HepG2 (cell line): ENCODE results near the gene S100A6. TPM values are rescaled to one million over a fixed set of nuclear protein-coding genes. Genes with fewer than 3 reads are reported as not detected.

Experiments used
- CHCHD3 ChIP-seq: sonication (generic); formaldehyde crosslinking; IDR thresholded peaks from 2 replicates; pipeline ENCODE4 v1.8.0; 2022; ENCODE audit warnings: mild to moderate bottlenecking, missing genetic modification reagents, moderate library complexity
- ELK4 ChIP-seq: sonication (generic); formaldehyde crosslinking; IDR thresholded peaks from 2 replicates; pipeline ENCODE4 v1.9.0; 2021; ENCODE audit warnings: missing genetic modification reagents, borderline replicate concordance
- FOSL2 ChIP-seq: sonication (generic); formaldehyde crosslinking; IDR thresholded peaks from 2 replicates; pipeline ENCODE4 v1.4.0; 2020; ENCODE audit warnings: missing genetic modification reagents
- HNRNPL ChIP-seq: fragments of 200-400 bp; formaldehyde crosslinking; IDR thresholded peaks from 2 replicates; pipeline ENCODE4 v1.6.1; 2017; ENCODE audit warnings: mild to moderate bottlenecking, low read depth, low read length
- HOXD1 ChIP-seq: sonication (generic); formaldehyde crosslinking; IDR thresholded peaks from 2 replicates; pipeline ENCODE4 v1.5.0; 2020; ENCODE audit warnings: missing genetic modification reagents
- KDM5A ChIP-seq: fragments of 200-600 bp; sonication (generic); IDR thresholded peaks from 2 replicates; pipeline ENCODE4 v1.7.0; 2018; ENCODE audit warnings: antibody characterized with exemption, mild to moderate bottlenecking, low read length, borderline replicate concordance
- KLF6 ChIP-seq: IDR thresholded peaks from 2 replicates; pipeline ENCODE4 v1.8.0; 2016; ENCODE audit warnings: missing biosample characterization, missing genetic modification reagents
- MNT ChIP-seq: fragments of 450-650 bp; IDR thresholded peaks from 2 replicates; pipeline ENCODE4 v1.6.1; 2016
- NRL ChIP-seq: sonication (generic); formaldehyde crosslinking; IDR thresholded peaks from 2 replicates; pipeline ENCODE4 v1.5.0; 2020; ENCODE audit warnings: missing genetic modification reagents, mild to moderate bottlenecking, moderate library complexity, borderline replicate concordance
- TAF1 ChIP-seq: sonication (generic); formaldehyde crosslinking; IDR thresholded peaks from 2 replicates; pipeline ENCODE4 v1.4.0; 2020; ENCODE audit warnings: missing genetic modification reagents
- ZNF101 ChIP-seq: sonication (generic); formaldehyde crosslinking; IDR thresholded peaks from 2 replicates; pipeline ENCODE4 v1.4.0; 2020; ENCODE audit warnings: mild to moderate bottlenecking, low read depth, missing genetic modification reagents, borderline replicate concordance
- ZNF251 ChIP-seq: sonication (generic); formaldehyde crosslinking; IDR thresholded peaks from 2 replicates; pipeline ENCODE4 v1.9.0; 2021; ENCODE audit warnings: mild to moderate bottlenecking, missing genetic modification reagents
- ZNF30 ChIP-seq: sonication (generic); formaldehyde crosslinking; IDR thresholded peaks from 2 replicates; pipeline ENCODE4 v1.5.0; 2020; ENCODE audit warnings: mild to moderate bottlenecking, missing genetic modification reagents
- ZNF431 ChIP-seq: sonication (generic); formaldehyde crosslinking; IDR thresholded peaks from 2 replicates; pipeline ENCODE4 v1.9.0; 2022; ENCODE audit warnings: missing genetic modification reagents, low read depth, mild to moderate bottlenecking, borderline replicate concordance
- ZNF44 ChIP-seq: sonication (generic); formaldehyde crosslinking; IDR thresholded peaks from 2 replicates; pipeline ENCODE4 v1.5.1; 2020; ENCODE audit warnings: mild to moderate bottlenecking, missing genetic modification reagents
- ZNF441 ChIP-seq: sonication (generic); formaldehyde crosslinking; IDR thresholded peaks from 2 replicates; pipeline ENCODE4 v1.7.0; 2021; ENCODE audit warnings: missing genetic modification reagents, borderline replicate concordance
- ZNF550 ChIP-seq: sonication (generic); formaldehyde crosslinking; IDR thresholded peaks from 2 replicates; pipeline ENCODE4 v1.4.0; 2020; ENCODE audit warnings: mild to moderate bottlenecking, missing genetic modification reagents, borderline replicate concordance
- ZNF644 ChIP-seq: IDR thresholded peaks from 2 replicates; pipeline ENCODE4 v1.6.1; 2016; ENCODE audit warnings: low read depth
- ZNF7 ChIP-seq: IDR thresholded peaks from 2 replicates; pipeline ENCODE4 v1.6.1; 2016; ENCODE audit warnings: missing biosample characterization, missing genetic modification reagents
- ZNF850 ChIP-seq: sonication (generic); formaldehyde crosslinking; conservative IDR thresholded peaks from 2 replicates; pipeline ENCODE4 v1.9.0; 2021; ENCODE audit warnings: mild to moderate bottlenecking, missing genetic modification reagents
- polyA plus RNA-seq, 8 experiments: library from polyadenylated mRNA; depleted of rRNA in 3 of 8; stranded (reverse) in 7 of 8; unstranded in 1 of 8; fragments of >200 nt; fragmentation: Illumina TruSeq in 4 of 8; extraction: Trizol in 4 of 8; gene quantifications; 2 replicates each; pipeline versions ENCODE4 v1.2.1 to v1.2.3, GENCODE V29; 2011 to 2016; ENCODE audit warnings: low read depth in 4 of 8, missing spikeins in 1 of 8, mixed read lengths in 1 of 8; ENCODE audit not compliant: insufficient read depth in 1 of 8
- total RNA-seq, 5 experiments: library from RNA; depleted of rRNA; stranded (reverse); fragments of >200 nt; fragmentation: Illumina TruSeq; extraction: Trizol; gene quantifications; 2 replicates each; pipeline ENCODE4 v1.2.3, GENCODE V29; 2016; ENCODE audit warnings: low read depth in 1 of 5
- TF ChIP-seq, protein P1 (sequence below): sonication (generic); formaldehyde crosslinking; conservative IDR thresholded peaks from 2 replicates; pipeline ENCODE4 v1.8.1; 2023; ENCODE audit warnings: missing genetic modification reagents
- TF ChIP-seq, protein P2 (sequence below): sonication (generic); formaldehyde crosslinking; IDR thresholded peaks from 2 replicates; pipeline ENCODE4 v1.8.1; 2023; ENCODE audit warnings: mild to moderate bottlenecking, inconsistent platforms, moderate library complexity, missing genetic modification reagents, borderline replicate concordance
- TF ChIP-seq, protein P3 (sequence below): IDR thresholded peaks from 2 replicates; pipeline ENCODE4 v1.6.1; 2016; ENCODE audit warnings: missing compliant biosample characterization, missing genetic modification reagents, borderline replicate concordance

S100A6 gene
- total and polyA plus RNA-seq, 2 of the 13 experiments (the other 11 are each of a cell fraction or from before 2014, with no cell fraction given): 72.9 to 85.0 TPM

- TF ChIP-seq, protein P1, sequence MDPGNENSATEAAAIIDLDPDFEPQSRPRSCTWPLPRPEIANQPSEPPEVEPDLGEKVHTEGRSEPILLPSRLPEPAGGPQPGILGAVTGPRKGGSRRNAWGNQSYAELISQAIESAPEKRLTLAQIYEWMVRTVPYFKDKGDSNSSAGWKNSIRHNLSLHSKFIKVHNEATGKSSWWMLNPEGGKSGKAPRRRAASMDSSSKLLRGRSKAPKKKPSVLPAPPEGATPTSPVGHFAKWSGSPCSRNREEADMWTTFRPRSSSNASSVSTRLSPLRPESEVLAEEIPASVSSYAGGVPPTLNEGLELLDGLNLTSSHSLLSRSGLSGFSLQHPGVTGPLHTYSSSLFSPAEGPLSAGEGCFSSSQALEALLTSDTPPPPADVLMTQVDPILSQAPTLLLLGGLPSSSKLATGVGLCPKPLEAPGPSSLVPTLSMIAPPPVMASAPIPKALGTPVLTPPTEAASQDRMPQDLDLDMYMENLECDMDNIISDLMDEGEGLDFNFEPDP (CRISPR knock-in tag): no peak
- TF ChIP-seq CHCHD3 (CRISPR knock-in tag): no peak
- TF ChIP-seq, protein P2, sequence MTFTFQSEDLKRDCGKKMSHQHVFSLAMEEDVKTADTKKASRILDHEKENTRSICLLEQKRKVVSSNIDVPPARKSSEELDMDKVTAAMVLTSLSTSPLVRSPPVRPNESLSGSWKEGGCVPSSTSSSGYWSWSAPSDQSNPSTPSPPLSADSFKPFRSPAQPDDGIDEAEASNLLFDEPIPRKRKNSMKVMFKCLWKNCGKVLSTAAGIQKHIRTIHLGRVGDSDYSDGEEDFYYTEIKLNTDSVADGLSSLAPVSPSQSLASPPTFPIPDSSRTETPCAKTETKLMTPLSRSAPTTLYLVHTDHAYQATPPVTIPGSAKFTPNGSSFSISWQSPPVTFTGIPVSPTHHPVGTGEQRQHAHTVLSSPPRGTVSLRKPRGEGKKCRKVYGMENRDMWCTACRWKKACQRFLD (CRISPR knock-in tag): no peak
- TF ChIP-seq HNRNPL: 0 out of 2 replicates have a peak, but pooled peaks have one; percentile 62
- no peak for TF ChIP-seq ZNF101
- peak; percentile 73 for TF ChIP-seq FOSL2 (CRISPR knock-in tag)
- TF ChIP-seq, protein P3, sequence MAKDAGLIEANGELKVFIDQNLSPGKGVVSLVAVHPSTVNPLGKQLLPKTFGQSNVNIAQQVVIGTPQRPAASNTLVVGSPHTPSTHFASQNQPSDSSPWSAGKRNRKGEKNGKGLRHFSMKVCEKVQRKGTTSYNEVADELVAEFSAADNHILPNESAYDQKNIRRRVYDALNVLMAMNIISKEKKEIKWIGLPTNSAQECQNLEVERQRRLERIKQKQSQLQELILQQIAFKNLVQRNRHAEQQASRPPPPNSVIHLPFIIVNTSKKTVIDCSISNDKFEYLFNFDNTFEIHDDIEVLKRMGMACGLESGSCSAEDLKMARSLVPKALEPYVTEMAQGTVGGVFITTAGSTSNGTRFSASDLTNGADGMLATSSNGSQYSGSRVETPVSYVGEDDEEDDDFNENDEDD (CRISPR knock-in tag): peak; percentile 22; the same call in 1 of the 2 replicates
- TF ChIP-seq KLF6 (CRISPR knock-in tag): peak; percentile 59; the same call in 1 of the 2 replicates
- TF ChIP-seq ZNF7: no peak
- TF ChIP-seq HOXD1 (CRISPR knock-in tag): no peak; the same call in 1 of the 2 replicates
- TF ChIP-seq ELK4 (CRISPR knock-in tag): no peak
- TF ChIP-seq ZNF44: no peak
- no peak for TF ChIP-seq MNT
- TF ChIP-seq ZNF644: no peak
- no peak for TF ChIP-seq ZNF550
- TF ChIP-seq KDM5A: no peak
- no peak for TF ChIP-seq NRL (CRISPR knock-in tag)
- TF ChIP-seq ZNF30 (CRISPR knock-in tag): no peak
- no peak for TF ChIP-seq ZNF850 (CRISPR knock-in tag)
- no peak for TF ChIP-seq TAF1 (CRISPR knock-in tag)
- TF ChIP-seq ZNF441 (CRISPR knock-in tag): no peak
- no peak for TF ChIP-seq ZNF431 (CRISPR knock-in tag)
- TF ChIP-seq ZNF251 (CRISPR knock-in tag): no peak
Measured at GRCh38 chr1:153568367-153569099, 32.7 kb upstream of the S100A6 start (continued).
